AG04450 (cell line): ENCODE measurements around the gene TSSK6. TPM values are rescaled to one million over a fixed set of nuclear protein-coding genes. Genes with fewer than 3 reads are reported as not detected.
A peak's percentile ranks its signal among the peaks of the same experiment; 100 is the strongest.

Source experiments
- CTCF ChIA-PET: fragments of 300-600, 350-600 bp; formaldehyde crosslinking; extraction: SDS; loops from one replicate; lab custom pipeline; 2022; ENCODE audit warnings: antibody characterized with exemption, inconsistent platforms; lab: Charles Lee
- POLR2A ChIA-PET: fragments of 350-600 bp; formaldehyde crosslinking; extraction: SDS; loops from one replicate; lab custom pipeline; 2021; ENCODE audit warnings: antibody characterized with exemption, inconsistent platforms; lab: Yijun Ruan, JAX
- DNase-seq: peaks from one replicate; pipeline ENCODE4 v3.0.0-alpha.2; 2011; ENCODE audit warnings: low read depth, low spot score
- H3K27ac ChIP-seq: one replicate; pipeline ENCODE4 v1.5.1; 2012; ENCODE audit warnings: low read depth, low read length, control low read depth
- H3K27me3 ChIP-seq: one replicate; pipeline ENCODE4 v1.6.0; 2012; ENCODE audit warnings: low read length; ENCODE audit not compliant: control insufficient read depth, insufficient read depth
- H3K4me3 ChIP-seq: 2 replicates; pipeline ENCODE4 v1.5.1; 2011; ENCODE audit warnings: mild to moderate bottlenecking, low read depth, low read length, control low read depth
- H3K9me3 ChIP-seq: 2 replicates; pipeline ENCODE4 v1.5.1; 2012; ENCODE audit warnings: low read length; ENCODE audit not compliant: control insufficient read depth, insufficient read depth
- polyA plus RNA-seq: library from polyadenylated mRNA; depleted of rRNA; stranded (reverse); fragments of >200 nt; gene quantifications from 2 replicates; pipeline ENCODE4 v1.2.3, GENCODE V29; 2011
- TF ChIP-seq, protein P1 (sequence below): IDR thresholded peaks from 2 replicates; pipeline ENCODE4 v1.5.1; 2011; ENCODE audit warnings: low read depth, low read length, control low read depth, inconsistent platforms

Gene TSSK6
- polyA plus RNA-seq, 1 experiment = 1.0 TPM

DNA sequence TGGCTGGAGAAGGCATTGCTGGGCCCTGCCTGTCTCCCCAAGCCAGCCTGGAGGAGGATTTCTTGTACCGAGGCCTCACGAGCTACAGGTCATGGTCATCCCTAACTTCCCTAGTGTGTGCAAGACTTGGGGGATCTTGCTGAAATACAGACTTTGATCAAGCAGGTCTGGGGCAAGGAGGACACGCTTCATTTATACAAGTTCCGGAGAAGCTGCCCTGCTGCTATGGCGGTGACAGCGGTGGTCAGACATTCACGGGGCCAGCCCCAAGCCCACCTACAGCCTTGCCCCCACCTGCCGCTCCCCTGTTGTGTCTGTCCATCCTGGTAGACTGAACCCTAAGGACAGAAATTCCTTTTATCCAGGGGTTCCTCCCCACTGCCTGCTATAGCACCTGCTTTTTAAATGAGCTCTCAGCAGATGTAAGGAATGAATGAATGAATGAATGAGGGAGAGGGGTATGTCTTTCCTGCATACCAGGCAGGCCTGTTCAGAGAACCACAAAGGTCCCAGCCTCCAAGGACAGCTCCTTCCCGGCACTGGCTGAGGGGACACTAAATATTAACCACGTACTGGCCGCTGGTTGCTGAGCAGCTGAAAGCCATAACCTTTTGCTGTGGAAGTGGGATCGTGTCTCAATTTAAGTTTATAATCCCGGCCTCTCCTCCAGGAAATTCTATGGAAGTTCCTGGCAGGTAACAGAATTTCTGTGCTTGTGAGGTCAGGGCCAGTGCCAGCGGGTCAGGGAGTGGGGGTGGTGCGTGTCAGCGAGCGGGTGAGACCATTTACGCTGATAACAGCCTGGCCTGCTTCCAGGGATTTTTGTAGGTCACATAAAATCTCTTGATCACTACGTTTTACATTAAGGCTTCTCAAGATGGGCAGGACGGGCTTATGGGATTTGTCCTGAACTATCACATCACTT, 27.1 kb downstream of the TSSK6 start:
- ChIA-PET POLR2A (interaction anchor here (1.4 to 1.5 kb wide), 2 partner anchors 83 to 124 kb away, joined by 3 to 5 read pairs; partner anchors contain the start of gene GATAD2A), CTCF (interaction anchor here (0.7 to 5.5 kb wide), 4 partner anchors 10 to 145 kb away, joined by 3 to 147 read pairs (median 4); no protein-coding TSS in a partner anchor)
- no peak overlapping the region for H3K4me3 ChIP-seq
- no peak for DNase-seq
- TF ChIP-seq, protein P1, sequence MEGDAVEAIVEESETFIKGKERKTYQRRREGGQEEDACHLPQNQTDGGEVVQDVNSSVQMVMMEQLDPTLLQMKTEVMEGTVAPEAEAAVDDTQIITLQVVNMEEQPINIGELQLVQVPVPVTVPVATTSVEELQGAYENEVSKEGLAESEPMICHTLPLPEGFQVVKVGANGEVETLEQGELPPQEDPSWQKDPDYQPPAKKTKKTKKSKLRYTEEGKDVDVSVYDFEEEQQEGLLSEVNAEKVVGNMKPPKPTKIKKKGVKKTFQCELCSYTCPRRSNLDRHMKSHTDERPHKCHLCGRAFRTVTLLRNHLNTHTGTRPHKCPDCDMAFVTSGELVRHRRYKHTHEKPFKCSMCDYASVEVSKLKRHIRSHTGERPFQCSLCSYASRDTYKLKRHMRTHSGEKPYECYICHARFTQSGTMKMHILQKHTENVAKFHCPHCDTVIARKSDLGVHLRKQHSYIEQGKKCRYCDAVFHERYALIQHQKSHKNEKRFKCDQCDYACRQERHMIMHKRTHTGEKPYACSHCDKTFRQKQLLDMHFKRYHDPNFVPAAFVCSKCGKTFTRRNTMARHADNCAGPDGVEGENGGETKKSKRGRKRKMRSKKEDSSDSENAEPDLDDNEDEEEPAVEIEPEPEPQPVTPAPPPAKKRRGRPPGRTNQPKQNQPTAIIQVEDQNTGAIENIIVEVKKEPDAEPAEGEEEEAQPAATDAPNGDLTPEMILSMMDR = no peak
- peak overlapping the region; percentile 90 for H3K27ac ChIP-seq
- no peaks in the 10 kb centered on the region for H3K27me3 ChIP-seq
- no peaks in the 10 kb centered on the region; the same call in 1 of the 2 replicates for H3K9me3 ChIP-seq

GRCh38 chr19:19487077-19487949, 28.0 kb downstream of the TSSK6 start:
- no peak for DNase-seq
- ChIA-PET CTCF (interaction anchor here (0.7 to 1.3 kb wide), 3 partner anchors 9 to 144 kb away, joined by 3 to 4 read pairs (median 3); no protein-coding TSS in a partner anchor), POLR2A (interaction anchor here (1.4 kb wide), 1 partner anchor 82 kb away, joined by 5 read pairs; the partner anchor contains the start of gene GATAD2A)
- Histone ChIP-seq H3K27me3 (no peaks in the 10 kb centered on the region), H3K4me3 (no peak overlapping the region), H3K27ac (no peak overlapping the region), H3K9me3 (no peaks in the 10 kb centered on the region; the same call in 1 of the 2 replicates)
- TF ChIP-seq, protein P1 = no peak

GRCh38 chr19:19486343-19487076, 28.8 kb downstream of the TSSK6 start:
- Histone ChIP-seq H3K27ac (peak overlapping the region; percentile 80), H3K27me3 (no peaks in the 10 kb centered on the region), H3K4me3 (no peak overlapping the region), H3K9me3 (no peaks in the 10 kb centered on the region; the same call in 1 of the 2 replicates)
- POLR2A ChIA-PET = interaction anchor here (1.3 kb wide), 2 partner anchors 23 to 80 kb away, joined by 3 read pairs; no protein-coding TSS in a partner anchor
- TF ChIP-seq, protein P1 = no peak
- CTCF ChIA-PET = no interaction called here
- DNase-seq = no peak

DNA sequence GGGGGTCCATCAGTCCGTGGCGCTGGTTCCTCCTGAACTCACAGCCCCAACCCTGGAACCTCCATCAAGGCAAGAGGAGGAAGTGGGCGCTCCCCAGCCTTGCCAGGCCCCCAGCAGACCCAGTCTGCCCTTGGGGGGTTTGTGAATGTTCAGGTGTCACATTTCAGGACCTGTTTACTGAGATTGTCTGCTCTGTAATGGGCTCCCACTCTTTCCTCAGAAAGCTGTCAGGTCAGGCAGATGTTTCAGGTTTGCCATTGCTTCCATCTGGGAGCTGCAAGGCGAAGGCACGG, 29.4 kb downstream of the TSSK6 start:
- no peak for DNase-seq
- CTCF ChIA-PET = no interaction called here
- POLR2A ChIA-PET = interaction anchor here (1.0 to 1.3 kb wide), 3 partner anchors 22 to 81 kb away, joined by 3 to 4 read pairs (median 3); partner anchors contain the start of gene GATAD2A

More for the DNA sequence above, 29.4 kb downstream of the TSSK6 start:
- TF ChIP-seq, protein P1 = no peak
- peak overlapping the region; percentile 80 for H3K27ac ChIP-seq
- no peaks in the 10 kb centered on the region for H3K9me3 ChIP-seq
- H3K27me3 ChIP-seq = no peaks in the 10 kb centered on the region
- no peak overlapping the region for H3K4me3 ChIP-seq
